Measurements from ENCODE around the gene SFTPA2.

- no peak for TF ChIP-seq POLR2A (IDR thresholded peaks at IDR 0.05)
- TF ChIP-seq CTCF (IDR thresholded peaks at IDR 0.05), result no peak
- no peak for TF ChIP-seq POLR2AphosphoS5 (IDR thresholded peaks at IDR 0.05)
These were observed 41.7 kb upstream of the SFTPA2 start for GRCh38 chr10:79601939-79602338.
